Tibial nerve (tissue), 3 donors: ENCODE measurements around the gene HIGD2B.

Source experiments
- CTCF ChIP-seq, 5 experiments: fragments of 200-600 bp in 3 of 5; fragments of 450-650 bp in 2 of 5; sonication (generic) in 3 of 5; IDR thresholded peaks; one replicate each; pipeline ENCODE4 v1.5.1; 2016 to 2019; ENCODE audit warnings: antibody characterized with exemption in 5 of 5, mild to moderate bottlenecking in 3 of 5, moderate library complexity in 2 of 5
- POLR2A ChIP-seq, 2 donors: fragments of 450-650 bp; IDR thresholded peaks; one replicate each; pipeline ENCODE4 v1.6.1; 2017; ENCODE audit warnings: antibody characterized with exemption in 2 of 2, mild to moderate bottlenecking in 2 of 2, moderate library complexity in 2 of 2

GRCh38 chr15:72727154-72727553, 41.2 kb upstream of the HIGD2B start:
- TF ChIP-seq CTCF (IDR thresholded peaks at IDR 0.05) (no peak), POLR2A (IDR thresholded peaks at IDR 0.05) (no peak)
